Activated T-cell treated with anti-CD3 and anti-CD28 coated beads, Interleukin-2, amount 50 U/mL, for 72 hours (primary cell): ENCODE results near the gene JMJD1C. TPM values are rescaled to one million over a fixed set of nuclear protein-coding genes. Genes with fewer than 3 reads are reported as not detected.

Source experiments
- ATAC-seq, 2 donors: fragments of 150-1000 bp; cut with Tn5 transposase; replicated peaks in 1 of 2; 2 replicates each; pipeline ENCODE4 v1.10.0; 2021; ENCODE audit warnings: moderate library complexity in 2 of 2, mild to moderate bottlenecking in 1 of 2
- DNase-seq, 2 donors: peaks; one replicate each; pipeline ENCODE4 v3.0.0; 2021 to 2022; ENCODE audit warnings: mixed read lengths in 1 of 2
- H3K27ac Mint-ChIP-seq: one replicate; pipeline ENCODE4 v1.8.0; 2022; ENCODE audit warnings: mild to moderate bottlenecking, moderate library complexity, mixed read lengths
- H3K27me3 Mint-ChIP-seq: one replicate; pipeline ENCODE4 v1.8.0; 2022; ENCODE audit warnings: low read depth, mixed read lengths
- H3K36me3 Mint-ChIP-seq, 2 donors: one replicate each; pipeline ENCODE4 v1.8.0; 2022; ENCODE audit warnings: mixed read lengths in 2 of 2, mild to moderate bottlenecking in 1 of 2; ENCODE audit not compliant: insufficient read depth in 2 of 2
- H3K4me1 Mint-ChIP-seq: one replicate; pipeline ENCODE4 v1.8.0; 2022; ENCODE audit warnings: low read depth, mixed read lengths
- H3K4me3 Mint-ChIP-seq, 2 donors: one replicate each; pipeline ENCODE4 v1.8.0; 2022; ENCODE audit warnings: mild to moderate bottlenecking in 2 of 2, mixed read lengths in 2 of 2, moderate library complexity in 2 of 2
- H3K9me3 Mint-ChIP-seq, 2 donors: one replicate each; pipeline ENCODE4 v1.8.0; 2022; ENCODE audit warnings: mixed read lengths in 2 of 2
- total RNA-seq, 2 donors: library from RNA; stranded (reverse); gene quantifications; one replicate each; pipeline ENCODE4 v1.2.3, GENCODE V29; 2022

Gene JMJD1C
- total RNA-seq, 2 donors from 2014 or later = 67.3 to 67.5 TPM

DNA sequence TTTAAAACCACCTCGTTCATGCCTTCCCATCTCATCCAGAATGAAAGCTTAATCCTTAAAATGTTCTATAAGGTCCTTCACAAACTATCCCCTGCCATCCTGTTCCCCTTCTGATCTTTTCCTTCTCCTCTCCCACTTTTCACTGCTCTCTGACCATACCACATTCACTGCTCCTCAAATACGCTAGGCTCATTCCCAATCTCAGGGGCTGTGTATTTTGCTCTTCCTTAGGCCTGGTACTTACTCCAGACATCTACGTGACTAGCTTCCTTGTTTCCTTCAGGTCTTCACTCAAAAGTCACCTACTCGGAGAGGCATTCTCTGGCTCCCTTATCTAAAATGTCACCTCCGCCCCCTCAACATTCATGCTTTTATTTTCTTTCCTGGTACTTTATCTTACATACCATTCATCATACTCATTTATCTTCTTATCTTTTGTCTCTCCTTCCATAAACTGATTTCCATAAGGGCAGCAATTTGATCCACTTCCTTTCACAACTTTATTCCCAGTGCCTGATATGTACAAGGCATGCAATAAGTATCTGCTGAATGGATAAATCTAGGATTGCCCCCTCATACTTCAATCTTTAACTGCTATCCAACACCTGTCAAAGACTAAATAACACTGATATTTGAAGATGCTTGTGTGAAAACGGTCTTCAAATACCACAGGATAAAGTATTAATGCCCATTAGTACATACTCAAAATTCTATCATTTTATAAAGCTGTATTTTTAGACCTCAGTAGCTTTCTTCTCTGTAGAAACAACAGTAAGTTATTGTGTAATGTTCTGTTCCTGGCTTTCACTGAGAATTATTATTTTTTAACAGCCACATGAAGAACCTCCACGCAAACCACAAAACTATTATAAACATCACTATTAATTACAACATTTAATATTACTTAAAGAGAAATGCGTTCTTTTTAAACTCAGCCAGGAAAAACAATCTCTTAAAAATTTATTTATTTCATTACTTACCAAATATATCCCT, 27.0 kb downstream of the JMJD1C start:
- Mint-ChIP-seq H3K9me3 (no peaks in the 10 kb centered on the region), H3K27me3 (no peaks in the 10 kb centered on the region), H3K4me1 (peaks cover 9% of the 10 kb centered on the region), H3K27ac (no peak overlapping the region), H3K36me3 (no peaks in the 10 kb centered on the region), H3K4me3 (no peak overlapping the region)
- ATAC-seq (no peak), DNase-seq (no peak)

DNA sequence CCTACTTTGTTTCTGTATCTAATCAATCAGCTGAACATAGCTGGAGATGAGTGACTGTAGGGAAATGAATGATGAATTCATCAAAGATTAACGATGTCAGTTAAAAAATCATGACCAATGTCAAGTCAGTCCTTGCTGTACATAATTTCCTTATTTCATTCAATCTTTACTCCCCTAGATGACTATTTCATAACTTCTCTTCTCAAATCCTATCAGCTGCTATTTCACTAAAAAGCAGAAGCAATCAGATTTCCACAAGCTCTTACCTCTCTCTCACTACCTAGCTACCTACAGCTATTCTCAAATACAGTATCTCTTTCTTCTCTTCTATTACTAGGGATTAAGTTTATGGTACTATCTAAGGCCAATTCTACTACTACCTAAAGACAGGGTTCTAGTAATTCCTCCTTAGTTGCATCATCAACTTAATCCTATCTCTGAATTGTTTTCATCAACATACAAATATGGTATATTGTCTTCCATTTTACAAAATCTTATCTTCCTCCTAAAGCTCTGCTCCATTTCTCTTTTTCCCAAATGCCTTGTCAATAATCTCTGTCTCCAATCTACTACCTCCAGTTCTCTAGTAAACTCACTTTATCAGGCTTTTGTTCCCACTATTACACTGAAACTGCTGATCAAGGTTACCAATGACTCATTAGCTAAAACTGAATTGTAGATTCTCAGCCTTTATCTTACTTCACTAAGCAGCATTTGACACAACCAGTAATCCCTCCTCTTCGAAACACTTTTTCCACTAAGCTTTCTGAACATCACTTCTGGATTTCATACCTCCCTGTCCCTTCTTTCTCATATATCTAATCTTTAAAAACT, 28.4 kb downstream of the JMJD1C start:
- Mint-ChIP-seq H3K27me3 (no peaks in the 10 kb centered on the region), H3K9me3 (no peaks in the 10 kb centered on the region), H3K36me3 (peaks cover 0 to 1% of the 10 kb centered on the region in 2 donors), H3K27ac (no peak overlapping the region), H3K4me3 (no peak overlapping the region), H3K4me1 (peaks cover 13% of the 10 kb centered on the region)
- DNase-seq (no peak), ATAC-seq (peak; percentile 41 to 50)

DNA sequence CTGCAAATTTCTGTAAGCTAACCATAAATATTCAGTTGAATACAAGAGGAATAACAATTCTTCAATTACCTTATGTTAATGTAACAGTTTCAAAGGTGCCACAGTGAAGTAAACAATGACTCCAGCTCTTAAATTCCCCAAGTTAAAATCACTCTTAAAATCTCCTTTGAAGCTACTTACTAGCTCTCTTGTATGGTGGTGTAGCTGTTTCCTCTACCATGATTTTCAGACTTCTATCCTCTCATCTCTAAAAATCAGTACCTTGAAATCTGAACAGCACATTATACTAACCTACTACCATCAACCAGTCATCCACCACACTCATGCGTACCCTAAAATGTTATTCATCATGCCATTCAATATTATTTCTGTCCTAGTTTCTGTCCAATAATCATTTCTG, 29.6 kb downstream of the JMJD1C start:
- H3K27ac Mint-ChIP-seq = no peak overlapping the region
- DNase-seq (no peak), ATAC-seq (no peak)
- peaks cover 0 to 2% of the 10 kb centered on the region in 2 donors for H3K36me3 Mint-ChIP-seq
- H3K4me3 Mint-ChIP-seq = no peak overlapping the region
- H3K9me3 Mint-ChIP-seq = peaks cover 0 to 2% of the 10 kb centered on the region in 2 donors
- peaks cover 15% of the 10 kb centered on the region for H3K4me1 Mint-ChIP-seq
- no peaks in the 10 kb centered on the region for H3K27me3 Mint-ChIP-seq

DNA sequence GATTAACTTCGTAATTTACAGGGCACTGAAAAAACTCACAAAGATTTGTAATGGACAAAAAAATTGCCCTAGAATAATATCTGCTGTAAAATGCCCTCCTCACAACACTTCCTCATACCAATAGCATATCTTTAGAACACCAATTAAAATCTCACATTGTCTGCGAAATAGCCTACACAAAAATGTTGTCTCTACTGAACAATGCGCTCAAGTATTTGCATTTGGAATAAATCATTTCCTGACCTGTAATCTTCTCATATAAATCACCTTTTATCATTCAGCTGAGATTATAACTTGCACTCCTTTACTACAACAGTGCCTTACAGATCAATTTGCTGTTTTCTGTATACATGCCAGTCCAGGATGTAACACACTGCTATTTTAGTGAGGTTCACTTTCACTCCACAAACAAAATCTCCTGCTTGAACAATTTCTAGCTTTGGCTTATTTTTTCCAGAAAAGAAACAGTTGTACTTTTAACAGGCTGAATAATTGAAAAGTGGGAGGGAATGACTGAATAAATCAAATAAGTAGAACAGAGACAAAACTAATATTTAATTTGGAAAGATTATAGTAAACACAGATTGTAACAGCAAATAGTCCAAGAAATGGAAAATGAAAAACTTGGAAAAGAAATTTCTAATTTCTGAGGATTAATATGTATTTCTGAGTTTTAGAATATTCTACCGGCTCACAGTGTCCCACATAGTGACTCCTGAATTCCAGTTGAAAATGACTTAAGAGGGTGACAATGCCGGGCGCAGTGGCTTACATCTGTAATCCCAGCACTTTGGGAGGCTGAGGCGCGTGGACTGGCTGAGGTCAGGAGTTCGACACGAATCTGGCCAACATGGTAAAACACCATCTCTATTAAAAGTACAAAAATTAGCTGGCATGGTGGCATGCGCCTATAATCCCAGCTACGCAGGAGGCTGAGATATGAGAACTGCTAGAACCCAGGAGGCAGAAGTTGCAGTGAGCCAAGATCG, 30.6 kb downstream of the JMJD1C start:
- H3K27ac Mint-ChIP-seq = no peak overlapping the region
- no peak overlapping the region for H3K4me3 Mint-ChIP-seq
- no peaks in the 10 kb centered on the region for H3K27me3 Mint-ChIP-seq
- H3K4me1 Mint-ChIP-seq = peaks cover 25% of the 10 kb centered on the region
- ATAC-seq = no peak
- no peak for DNase-seq
- peaks cover 0 to 2% of the 10 kb centered on the region in 2 donors for H3K36me3 Mint-ChIP-seq
- H3K9me3 Mint-ChIP-seq = peaks cover 0 to 4% of the 10 kb centered on the region in 2 donors

GRCh38 chr10:63431962-63432797, 33.6 kb downstream of the JMJD1C start:
- peak overlapping the region; percentile 51 for H3K27ac Mint-ChIP-seq
- DNase-seq = no peak
- H3K4me3 Mint-ChIP-seq = peak overlapping the region in 1 of 2 donors; percentile 15

GRCh38 chr10:63430999-63431356, 34.8 kb downstream of the JMJD1C start:
- ATAC-seq (no peak), DNase-seq (no peak)
- no peaks in the 10 kb centered on the region for H3K27me3 Mint-ChIP-seq
- peaks cover 42% of the 10 kb centered on the region for H3K4me1 Mint-ChIP-seq
- no peak overlapping the region for H3K4me3 Mint-ChIP-seq
- H3K27ac Mint-ChIP-seq = no peak overlapping the region
- H3K36me3 Mint-ChIP-seq = peaks cover 0 to 2% of the 10 kb centered on the region in 2 donors
- peaks cover 0 to 5% of the 10 kb centered on the region in 2 donors for H3K9me3 Mint-ChIP-seq

More at GRCh38 chr10:63431962-63432797, 33.6 kb downstream of the JMJD1C start:
- Mint-ChIP-seq H3K9me3 (peaks cover 0 to 5% of the 10 kb centered on the region in 2 donors), H3K4me1 (peaks cover 42% of the 10 kb centered on the region), H3K27me3 (no peaks in the 10 kb centered on the region), H3K36me3 (peaks cover 0 to 2% of the 10 kb centered on the region in 2 donors)
- ATAC-seq = peak; percentile 69 to 86

- Mint-ChIP-seq H3K4me3 (no peak overlapping the region), H3K27ac (peak overlapping the region; percentile 26), H3K4me1 (peaks cover 42% of the 10 kb centered on the region), H3K27me3 (no peaks in the 10 kb centered on the region), H3K9me3 (peaks cover 0 to 5% of the 10 kb centered on the region in 2 donors), H3K36me3 (peaks cover 0 to 2% of the 10 kb centered on the region in 2 donors)
- DNase-seq (no peak), ATAC-seq (no peak)
Observed at GRCh38 chr10:63430091-63430998, 35.4 kb downstream of the JMJD1C start.

DNA sequence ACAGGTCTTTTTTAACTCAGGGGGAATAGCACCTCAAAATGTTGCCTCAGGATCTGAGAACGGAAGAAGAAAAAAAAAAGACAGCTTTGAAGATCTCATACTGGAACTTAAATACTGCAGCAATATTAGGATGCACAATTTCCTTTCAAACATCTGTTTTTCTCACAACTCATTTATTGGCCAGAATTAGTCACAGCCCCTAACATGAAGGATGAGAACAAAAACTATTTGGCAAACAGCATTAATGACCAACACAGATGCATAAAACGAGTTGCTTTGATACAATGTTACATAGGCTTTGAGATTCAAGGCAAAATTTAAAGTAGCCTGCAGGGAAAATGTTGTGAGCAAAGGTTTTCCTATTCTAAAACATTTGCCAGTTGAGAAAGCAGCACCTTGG, 36.5 kb downstream of the JMJD1C start:
- H3K4me1 Mint-ChIP-seq = peaks cover 42% of the 10 kb centered on the region
- peak overlapping the region; percentile 68 for H3K27ac Mint-ChIP-seq
- DNase-seq (no peak), ATAC-seq (no peak)
- no peaks in the 10 kb centered on the region for H3K27me3 Mint-ChIP-seq
- peaks cover 0 to 5% of the 10 kb centered on the region in 2 donors for H3K9me3 Mint-ChIP-seq
- H3K36me3 Mint-ChIP-seq = peaks cover 0 to 2% of the 10 kb centered on the region in 2 donors
- H3K4me3 Mint-ChIP-seq = no peak overlapping the region

DNA sequence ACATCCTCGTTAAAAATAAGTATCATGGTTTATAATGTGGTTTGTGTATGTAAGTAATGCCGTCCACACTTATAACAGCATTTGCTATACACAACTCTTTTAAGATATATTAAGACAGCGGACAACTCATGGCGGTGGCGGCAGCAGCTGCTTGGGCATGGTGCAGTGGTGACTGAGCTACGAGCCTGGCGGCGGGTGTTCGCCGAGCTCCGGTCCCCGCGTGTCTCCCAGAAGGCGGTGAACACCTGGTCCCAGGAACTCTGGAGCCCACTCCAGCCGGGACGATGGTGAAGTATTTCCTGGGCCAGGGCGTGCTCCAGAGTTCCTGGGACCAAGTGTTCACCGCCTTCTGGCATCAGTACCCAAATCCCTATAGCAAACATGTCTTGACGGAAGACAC, 38.8 kb downstream of the JMJD1C start:
- Mint-ChIP-seq H3K4me1 (peaks cover 43% of the 10 kb centered on the region), H3K9me3 (peaks cover 0 to 5% of the 10 kb centered on the region in 2 donors), H3K27ac (no peak overlapping the region), H3K36me3 (no peaks in the 10 kb centered on the region), H3K27me3 (no peaks in the 10 kb centered on the region), H3K4me3 (no peak overlapping the region)
- DNase-seq (no peak), ATAC-seq (no peak)

DNA sequence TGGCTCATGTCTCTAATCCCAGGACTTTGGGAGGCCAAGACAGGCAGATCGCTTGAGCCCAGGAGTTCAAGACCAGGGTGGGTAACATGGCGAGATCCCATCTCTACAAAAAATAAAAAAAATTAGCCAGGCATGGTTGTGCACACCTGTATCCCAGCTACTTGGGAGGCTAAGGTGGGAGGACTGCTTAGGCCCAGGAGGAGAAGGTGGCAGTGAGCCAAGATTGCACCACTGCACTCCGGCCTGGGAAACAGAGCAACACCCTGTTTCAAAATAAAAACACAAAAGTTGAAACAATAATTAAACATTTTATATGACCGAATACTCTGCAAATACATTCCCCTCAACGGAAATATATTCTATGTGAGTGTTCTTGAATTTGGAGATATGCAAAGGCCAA, 40.3 kb downstream of the JMJD1C start:
- no peak overlapping the region for H3K4me3 Mint-ChIP-seq
- H3K27me3 Mint-ChIP-seq = no peaks in the 10 kb centered on the region
- H3K36me3 Mint-ChIP-seq = no peaks in the 10 kb centered on the region
- H3K9me3 Mint-ChIP-seq = peaks cover 0 to 3% of the 10 kb centered on the region in 2 donors
- ATAC-seq (no peak), DNase-seq (no peak)
- peaks cover 40% of the 10 kb centered on the region for H3K4me1 Mint-ChIP-seq
- no peak overlapping the region for H3K27ac Mint-ChIP-seq

DNA sequence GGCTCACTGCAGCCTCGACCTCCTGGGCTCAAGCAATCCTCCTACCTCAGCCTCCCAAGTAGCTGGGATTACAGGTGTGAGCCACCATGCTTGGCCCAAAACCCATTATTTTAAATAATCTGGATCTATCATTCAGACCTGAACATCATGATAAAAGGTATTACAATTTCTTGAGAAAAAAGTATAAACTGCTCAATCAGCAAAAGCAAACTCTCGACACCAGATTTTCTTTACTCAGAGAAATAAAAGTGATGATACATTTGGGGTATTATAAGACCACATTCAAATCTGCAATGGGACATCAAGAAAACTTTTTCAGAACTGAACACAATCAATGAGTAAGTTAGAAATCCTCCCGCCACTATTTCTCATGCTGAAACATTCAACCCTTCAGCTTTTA, 41.2 kb downstream of the JMJD1C start:
- ATAC-seq (no peak), DNase-seq (no peak)
- Mint-ChIP-seq H3K27ac (no peak overlapping the region), H3K36me3 (no peaks in the 10 kb centered on the region), H3K4me3 (no peak overlapping the region), H3K27me3 (no peaks in the 10 kb centered on the region), H3K4me1 (peaks cover 31% of the 10 kb centered on the region), H3K9me3 (no peaks in the 10 kb centered on the region)
